Prostate gland (tissue), 2 donors: ENCODE measurements around the gene MRPL3.

ENCODE experiments used
- POLR2A ChIP-seq: fragments of 450-650 bp; IDR thresholded peaks from one replicate; pipeline ENCODE4 v1.6.1; 2016; ENCODE audit warnings: antibody characterized with exemption, mild to moderate bottlenecking
- POLR2AphosphoS5 ChIP-seq: sonication (generic); formaldehyde crosslinking; IDR thresholded peaks from one replicate; pipeline ENCODE4 v1.6.1; 2017; ENCODE audit warnings: antibody characterized with exemption
- TF ChIP-seq, protein P1 (sequence below), 4 experiments: fragments of 200-600 bp in 2 of 4; fragments of 450-650 bp in 2 of 4; sonication (generic) in 2 of 4; IDR thresholded peaks; 1 replicate in 3 of 4; 2 replicates in 1 of 4; pipeline ENCODE4 v1.5.1; 2016 to 2019; ENCODE audit warnings: antibody characterized with exemption in 4 of 4, mild to moderate bottlenecking in 2 of 4, moderate library complexity in 2 of 4

DNA sequence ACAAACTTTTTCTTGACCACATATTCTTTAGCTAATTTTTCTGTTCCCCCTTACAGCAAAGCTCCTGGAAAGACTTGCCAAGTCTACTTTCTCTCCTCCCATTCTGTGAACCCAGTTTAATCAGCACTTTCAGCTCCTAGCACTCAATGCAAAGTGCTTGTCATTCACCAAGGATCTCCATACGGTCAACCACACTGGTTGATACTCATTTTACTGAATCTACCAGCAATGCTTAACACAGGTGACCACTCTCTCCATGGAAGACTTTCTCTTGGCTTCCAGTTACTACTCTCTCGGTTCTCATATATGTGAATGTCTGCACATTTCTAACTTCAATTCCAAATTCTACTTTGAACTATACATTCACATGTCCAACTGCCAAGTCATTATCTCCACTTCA is 11.7 kb downstream of the MRPL3 start:
- no peak for TF ChIP-seq POLR2A
- no peak for TF ChIP-seq POLR2AphosphoS5
- TF ChIP-seq, protein P1, sequence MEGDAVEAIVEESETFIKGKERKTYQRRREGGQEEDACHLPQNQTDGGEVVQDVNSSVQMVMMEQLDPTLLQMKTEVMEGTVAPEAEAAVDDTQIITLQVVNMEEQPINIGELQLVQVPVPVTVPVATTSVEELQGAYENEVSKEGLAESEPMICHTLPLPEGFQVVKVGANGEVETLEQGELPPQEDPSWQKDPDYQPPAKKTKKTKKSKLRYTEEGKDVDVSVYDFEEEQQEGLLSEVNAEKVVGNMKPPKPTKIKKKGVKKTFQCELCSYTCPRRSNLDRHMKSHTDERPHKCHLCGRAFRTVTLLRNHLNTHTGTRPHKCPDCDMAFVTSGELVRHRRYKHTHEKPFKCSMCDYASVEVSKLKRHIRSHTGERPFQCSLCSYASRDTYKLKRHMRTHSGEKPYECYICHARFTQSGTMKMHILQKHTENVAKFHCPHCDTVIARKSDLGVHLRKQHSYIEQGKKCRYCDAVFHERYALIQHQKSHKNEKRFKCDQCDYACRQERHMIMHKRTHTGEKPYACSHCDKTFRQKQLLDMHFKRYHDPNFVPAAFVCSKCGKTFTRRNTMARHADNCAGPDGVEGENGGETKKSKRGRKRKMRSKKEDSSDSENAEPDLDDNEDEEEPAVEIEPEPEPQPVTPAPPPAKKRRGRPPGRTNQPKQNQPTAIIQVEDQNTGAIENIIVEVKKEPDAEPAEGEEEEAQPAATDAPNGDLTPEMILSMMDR (IDR thresholded peaks at IDR 0.05) = no peak
